HG03139 (cell line): ENCODE data around the gene SHROOM2.
"Not testable (repeated sequence)": the region's sequence is repeated elsewhere in the genome, so short reads cannot be mapped to it uniquely, and the experiment has no call there.

ENCODE experiments used
- ATAC-seq: cut with Tn5 transposase; IDR thresholded peaks from one replicate; pipeline ENCODE4 v1.9.1; 2021; ENCODE audit not compliant: unreplicated experiment

SHROOM2 gene

GRCh38 chrX:9785944-9786797 lies at the start of gene SHROOM2:
TSS of gene SHROOM2 (plus strand) at chrX:9786429. CDS start at chrX:9786546, 117 bp downstream.
- no peak for ATAC-seq

- ATAC-seq: no peak
These were observed 48.9 kb upstream of the SHROOM2 start for GRCh38 chrX:9737363-9737762.

- ATAC-seq: no peak
These were observed 48.1 kb upstream of the SHROOM2 start for GRCh38 chrX:9738151-9738550.

GRCh38 chrX:9739130-9739529 lies 47.1 kb upstream of the SHROOM2 start:
- ATAC-seq: no peak

- no peak for ATAC-seq
These were observed 40.7 kb upstream of the SHROOM2 start for GRCh38 chrX:9745417-9746115.

- ATAC-seq: no peak
These were observed 39.9 kb upstream of the SHROOM2 start for GRCh38 chrX:9746148-9746888.

- no peak for ATAC-seq
These were observed 38.6 kb upstream of the SHROOM2 start for GRCh38 chrX:9747644-9748043.

- ATAC-seq: no peak
These were observed 37.0 kb upstream of the SHROOM2 start for GRCh38 chrX:9749146-9749692.

- no peak for ATAC-seq
These were observed 28.9 kb upstream of the SHROOM2 start for GRCh38 chrX:9757366-9757765.

GRCh38 chrX:9758021-9758638 lies 28.1 kb upstream of the SHROOM2 start:
- ATAC-seq: no peak

- ATAC-seq: no peak
These were observed 26.9 kb upstream of the SHROOM2 start for GRCh38 chrX:9759337-9759736.

GRCh38 chrX:9765072-9765736 lies 21.0 kb upstream of the SHROOM2 start:
- no peak for ATAC-seq

GRCh38 chrX:9765737-9766097 lies 20.5 kb upstream of the SHROOM2 start, which contains the start of gene GPR143:
TSS of gene GPR143 (minus strand) at chrX:9765847. CDS start at chrX:9765817, 30 bp downstream.
- ATAC-seq: no peak

- no peak for ATAC-seq
These were observed 18.9 kb upstream of the SHROOM2 start for GRCh38 chrX:9767375-9767774.

- not testable (repeated sequence) for ATAC-seq
These were observed 17.8 kb upstream of the SHROOM2 start for GRCh38 chrX:9768321-9768839.

- ATAC-seq: no peak
These were observed 15.9 kb upstream of the SHROOM2 start for GRCh38 chrX:9770319-9770718.

GRCh38 chrX:9772943-9773342 lies 13.3 kb upstream of the SHROOM2 start:
- ATAC-seq: no peak

GRCh38 chrX:9775930-9776329 lies 10.3 kb upstream of the SHROOM2 start:
- ATAC-seq: no peak

- ATAC-seq: no peak
These were observed 4.3 kb upstream of the SHROOM2 start for GRCh38 chrX:9781941-9782340.

- no peak for ATAC-seq
These were observed 1.9 kb upstream of the SHROOM2 start for GRCh38 chrX:9784332-9784731.
